GM19043 (cell line): Measurements from ENCODE around the gene TMEM100.

Source experiments
- ATAC-seq: cut with Tn5 transposase; IDR thresholded peaks from one replicate; pipeline ENCODE4 v1.9.1; 2021; ENCODE audit warnings: low read depth; ENCODE audit not compliant: unreplicated experiment

Gene TMEM100

GRCh38 chr17:55720919-55721836 is 1.5 kb downstream of the TMEM100 start:
- ATAC-seq, result no peak

- ATAC-seq, result no peak
These were observed 4.5 kb downstream of the TMEM100 start for GRCh38 chr17:55717898-55718735.

- ATAC-seq, result no peak
These were observed 5.2 kb downstream of the TMEM100 start for GRCh38 chr17:55717432-55717831.

- ATAC-seq, result no peak
These were observed 11.7 kb downstream of the TMEM100 start for GRCh38 chr17:55710829-55711496.

- no peak for ATAC-seq
These were observed 12.3 kb downstream of the TMEM100 start for GRCh38 chr17:55710410-55710809.

GRCh38 chr17:55709984-55710383 is 12.7 kb downstream of the TMEM100 start:
- no peak for ATAC-seq

- no peak for ATAC-seq
These were observed 13.2 kb downstream of the TMEM100 start for GRCh38 chr17:55709440-55709839.

GRCh38 chr17:55708175-55708974 is 14.3 kb downstream of the TMEM100 start:
- ATAC-seq, result no peak

- no peak for ATAC-seq
These were observed 15.6 kb downstream of the TMEM100 start for GRCh38 chr17:55706808-55707773.

- ATAC-seq, result peak; percentile 54
These were observed 16.8 kb downstream of the TMEM100 start for GRCh38 chr17:55705847-55706246.

- no peak for ATAC-seq
These were observed 18.3 kb downstream of the TMEM100 start for GRCh38 chr17:55704401-55704800.

- ATAC-seq, result no peak
These were observed 20.5 kb downstream of the TMEM100 start for GRCh38 chr17:55702150-55702549.

- no peak for ATAC-seq
These were observed 23.3 kb downstream of the TMEM100 start for GRCh38 chr17:55699181-55699860.

GRCh38 chr17:55694286-55694910 is 28.3 kb downstream of the TMEM100 start:
- ATAC-seq, result no peak

- no peak for ATAC-seq
These were observed 29.1 kb downstream of the TMEM100 start for GRCh38 chr17:55693254-55694216.

- ATAC-seq, result no peak
These were observed 30.4 kb downstream of the TMEM100 start for GRCh38 chr17:55692276-55692675.

GRCh38 chr17:55691666-55692065 is 31.0 kb downstream of the TMEM100 start:
- no peak for ATAC-seq
